Common myeloid progenitor, CD34-positive (primary cell): ENCODE data around the gene ZNF668.
A peak's percentile ranks its signal among the peaks of the same experiment; 100 is the strongest.

Source experiments
- CTCF ChIA-PET: fragments of 350-600 bp; sonication (Branson Sonifier 250); formaldehyde crosslinking; loops from one replicate; lab custom pipeline; 2021; ENCODE audit warnings: antibody characterized with exemption; lab: Charles Lee
- POLR2A ChIA-PET: fragments of 350-600 bp; sonication (Branson Sonifier 250); formaldehyde crosslinking; loops from one replicate; lab custom pipeline; 2021; ENCODE audit warnings: antibody characterized with exemption; lab: Charles Lee
- DNase-seq, 3 donors: peaks; one replicate each; pipeline versions ENCODE4 v3.0.0 to v3.0.0-alpha.2; 2013
- H3K27ac ChIP-seq, 2 experiments: 1 replicate in 1 of 2; 2 replicates in 1 of 2; pipeline ENCODE4 v1.7.0; 2013; ENCODE audit warnings: inconsistent platforms in 2 of 2, low read length in 2 of 2, mild to moderate bottlenecking in 2 of 2, low read depth in 1 of 2, moderate library complexity in 1 of 2; ENCODE audit not compliant: severe bottlenecking in 2 of 2, insufficient read depth in 1 of 2, poor library complexity in 1 of 2
- H3K27me3 ChIP-seq, 5 experiments: replicated peaks in 2 of 5; 1 replicate in 3 of 5; 2 replicates in 2 of 5; pipeline versions ENCODE4 v1.6.1 to v1.7.0; 2013; ENCODE audit warnings: low read length in 4 of 5, mild to moderate bottlenecking in 2 of 5, moderate library complexity in 2 of 5, inconsistent platforms in 1 of 5; ENCODE audit not compliant: insufficient read depth in 5 of 5, control insufficient read depth in 4 of 5
- H3K36me3 ChIP-seq, 4 experiments: 1 replicate in 2 of 4; 2 replicates in 2 of 4; pipeline versions ENCODE4 v1.6.1 to v1.7.0; 2013; ENCODE audit warnings: low read length in 3 of 4, control low read depth in 1 of 4, mild to moderate bottlenecking in 1 of 4; ENCODE audit not compliant: control insufficient read depth in 4 of 4, insufficient read depth in 4 of 4
- H3K4me1 ChIP-seq, 4 experiments: 1 replicate in 3 of 4; 2 replicates in 1 of 4; pipeline versions ENCODE4 v1.6.1 to v1.7.1; 2013; ENCODE audit warnings: low read length in 3 of 4, mild to moderate bottlenecking in 3 of 4, control low read depth in 1 of 4, inconsistent platforms in 1 of 4, moderate library complexity in 1 of 4; ENCODE audit not compliant: control insufficient read depth in 4 of 4, insufficient read depth in 4 of 4; ENCODE audit errors: control extremely low read depth in 1 of 4
- H3K4me3 ChIP-seq, 7 experiments: 1 replicate in 4 of 7; 2 replicates in 3 of 7; pipeline versions ENCODE4 v1.5.1 to v1.7.0; 2013; ENCODE audit warnings: mild to moderate bottlenecking in 7 of 7, low read length in 6 of 7, moderate library complexity in 6 of 7, inconsistent platforms in 2 of 7, low read depth in 2 of 7, control low read depth in 1 of 7; ENCODE audit not compliant: insufficient read depth in 4 of 7, control insufficient read depth in 1 of 7; ENCODE audit errors: extremely low read depth in 1 of 7
- H3K9me3 ChIP-seq, 5 experiments: 1 replicate in 4 of 5; 2 replicates in 1 of 5; pipeline versions ENCODE4 v1.6.1 to v1.7.1; 2013; ENCODE audit warnings: low read length in 4 of 5, mild to moderate bottlenecking in 2 of 5, inconsistent platforms in 1 of 5, low read depth in 1 of 5, moderate library complexity in 1 of 5; ENCODE audit not compliant: control insufficient read depth in 4 of 5, insufficient read depth in 2 of 5; ENCODE audit errors: control extremely low read depth in 1 of 5
- WGBS: methylation state at CpG from one replicate; pipeline ENCODE4 v1.1.5; 2013; ENCODE audit not compliant: insufficient coverage; 5-methylcytosine and 5-hydroxymethylcytosine counted together

Gene ZNF668

DNA sequence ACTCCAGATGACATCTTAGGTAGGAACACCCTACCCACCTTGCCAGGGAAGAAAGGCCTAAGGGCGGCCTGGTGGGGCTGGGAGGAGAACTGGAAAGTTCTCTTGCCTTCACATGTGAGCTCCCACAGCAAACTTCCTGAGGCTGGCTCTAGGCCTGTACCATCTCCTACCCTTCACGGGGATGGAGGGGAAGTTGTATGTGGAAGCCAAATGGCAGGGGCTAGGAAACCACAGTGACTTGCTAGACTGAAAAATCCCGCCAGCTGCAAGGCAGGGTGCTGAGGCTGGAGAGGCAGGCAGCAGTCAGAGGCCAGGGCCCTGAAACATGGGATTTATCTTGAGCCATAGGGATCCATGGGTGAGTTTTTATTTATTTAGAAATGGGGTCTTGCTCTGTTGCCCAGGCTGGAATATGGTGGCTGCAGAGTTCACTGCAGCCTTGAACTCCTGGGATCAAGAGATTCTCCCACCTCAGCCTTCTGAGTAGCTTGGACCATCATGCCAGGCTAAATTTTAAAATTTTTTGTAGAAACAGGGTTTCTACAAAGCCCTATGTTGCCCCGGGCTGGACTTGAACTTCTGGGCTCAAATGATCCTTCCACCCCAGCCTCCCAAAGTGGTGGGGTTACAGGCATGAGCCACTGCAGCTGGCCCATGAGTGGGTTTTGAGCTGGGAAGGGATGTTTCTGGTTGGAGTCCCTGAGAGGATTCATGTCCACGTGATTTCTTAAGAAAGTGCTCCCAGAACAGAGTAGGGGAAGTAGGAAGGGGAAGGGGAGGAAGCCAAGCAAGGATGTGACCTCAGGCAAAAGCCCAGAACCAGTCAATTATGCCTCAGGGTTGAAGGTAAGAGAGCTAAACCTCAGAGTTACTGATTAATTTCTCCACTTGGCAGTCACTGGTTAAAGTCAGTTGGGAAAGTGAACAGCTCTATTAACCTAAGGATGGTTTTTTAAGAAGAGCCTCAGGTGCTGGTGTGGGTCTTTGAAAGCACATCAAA, 39.4 kb upstream of the ZNF668 start:
- DNase-seq = peak; percentile 78 to 92 (median 91)
- H3K27me3 ChIP-seq = no peaks in the 10 kb centered on the region
- ChIA-PET POLR2A (interaction anchor here (1.2 to 1.5 kb wide), 2 partner anchors 29 to 67 kb away, joined by 3 to 10 read pairs; partner anchors contain the start of gene FUS), CTCF (interaction anchor here (1.2 to 3.5 kb wide), 7 partner anchors 18 to 129 kb away, joined by 4 to 27 read pairs (median 4); partner anchors contain the start of genes HSD3B7, ZNF646 and ZNF668)
- H3K4me1 ChIP-seq = peaks cover 11 to 49% (median 43%) of the 10 kb centered on the region in 4 experiments
- 25% methylated on average over 4 of the region's 5 CpGs for WGBS
- H3K4me3 ChIP-seq = peak overlapping the region in 3 of 7 experiments; percentile 6 to 25 (median 24)
- peak overlapping the region in 1 of 2 experiments; percentile 56 for H3K27ac ChIP-seq
- H3K36me3 ChIP-seq = peaks cover 8 to 37% (median 29%) of the 10 kb centered on the region in 4 experiments
- no peaks in the 10 kb centered on the region for H3K9me3 ChIP-seq

DNA sequence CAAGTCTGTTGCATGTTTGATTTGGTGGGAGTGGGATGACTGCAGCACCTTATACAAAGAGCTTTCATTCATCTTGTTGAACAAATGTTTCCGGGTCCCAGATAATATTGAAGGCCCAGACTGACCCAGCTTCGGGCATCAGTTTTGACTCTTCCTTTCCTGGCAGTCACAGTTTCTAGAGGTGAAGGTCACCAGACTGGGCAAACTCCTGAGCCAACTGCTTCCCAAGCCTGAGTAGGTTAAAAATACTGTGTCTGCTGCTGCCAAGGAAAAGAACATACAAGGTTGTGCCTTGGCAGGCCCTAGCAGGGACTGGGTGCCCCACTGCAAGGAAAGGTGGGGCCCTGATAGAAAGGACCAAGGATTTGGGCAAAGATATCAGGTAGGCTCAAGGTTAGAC, 38.7 kb upstream of the ZNF668 start:
- Histone ChIP-seq H3K27ac (peak overlapping the region; percentile 7 to 56), H3K4me3 (no peak overlapping the region), H3K9me3 (no peaks in the 10 kb centered on the region), H3K4me1 (peaks cover 7 to 47% (median 40%) of the 10 kb centered on the region in 4 experiments), H3K36me3 (peaks cover 8 to 37% (median 29%) of the 10 kb centered on the region in 4 experiments), H3K27me3 (no peaks in the 10 kb centered on the region)
- ChIA-PET CTCF (interaction anchor here (1.2 to 3.5 kb wide), 6 partner anchors 17 to 128 kb away, joined by 4 to 27 read pairs (median 8); partner anchors contain the start of gene HSD3B7), POLR2A (interaction anchor here (1.0 to 1.5 kb wide), 2 partner anchors 16 to 67 kb away, joined by 3 to 10 read pairs; partner anchors contain the start of gene FUS)
- DNase-seq = no peak
- WGBS = 92% methylated on average over 2 of the region's 2 CpGs

DNA sequence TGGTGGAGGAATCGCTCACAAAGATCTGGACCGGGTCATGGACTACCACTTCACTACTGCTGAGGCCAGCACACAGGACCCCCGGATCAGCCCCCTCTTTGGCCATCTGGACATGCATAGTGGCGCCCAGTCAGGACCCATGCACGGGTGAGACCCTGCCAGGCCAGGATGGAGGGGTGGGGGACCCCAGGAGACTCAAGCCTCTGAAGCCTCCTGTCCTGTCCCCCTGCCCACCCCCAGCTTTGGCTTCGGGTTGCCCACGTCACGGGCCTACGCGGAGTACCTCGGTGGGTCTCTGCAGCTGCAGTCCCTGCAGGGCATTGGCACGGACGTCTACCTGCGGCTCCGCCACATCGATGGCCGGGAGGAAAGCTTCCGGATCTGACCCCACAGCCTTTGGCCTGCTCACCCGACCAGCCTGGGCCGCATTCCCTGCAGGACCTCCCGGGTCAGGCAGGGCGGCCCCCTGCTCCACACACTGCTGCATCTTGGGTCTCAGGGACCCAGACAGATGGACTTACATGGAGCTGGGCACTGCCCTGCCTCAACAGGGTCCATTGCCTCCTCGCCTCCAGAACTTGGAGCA, 37.9 kb upstream of the ZNF668 start:
- peaks cover 7 to 50% (median 40%) of the 10 kb centered on the region in 4 experiments for H3K4me1 ChIP-seq
- peak overlapping the region in 1 of 2 experiments; percentile 7 for H3K27ac ChIP-seq
- H3K27me3 ChIP-seq = no peaks in the 10 kb centered on the region
- DNase-seq = no peak
- no peaks in the 10 kb centered on the region for H3K9me3 ChIP-seq
- ChIA-PET POLR2A (interaction anchor here (1.0 to 1.1 kb wide), 2 partner anchors 17 to 69 kb away, joined by 3 read pairs; no protein-coding TSS in a partner anchor), CTCF (interaction anchor here (1.0 to 2.7 kb wide), 6 partner anchors 12 to 38 kb away, joined by 3 to 9 read pairs (median 6); partner anchors contain the start of genes ZNF646 and ZNF668)
- peaks cover 8 to 37% (median 29%) of the 10 kb centered on the region in 4 experiments for H3K36me3 ChIP-seq
- WGBS = 94% methylated on average over 10 of the region's 23 CpGs
- no peak overlapping the region for H3K4me3 ChIP-seq

DNA sequence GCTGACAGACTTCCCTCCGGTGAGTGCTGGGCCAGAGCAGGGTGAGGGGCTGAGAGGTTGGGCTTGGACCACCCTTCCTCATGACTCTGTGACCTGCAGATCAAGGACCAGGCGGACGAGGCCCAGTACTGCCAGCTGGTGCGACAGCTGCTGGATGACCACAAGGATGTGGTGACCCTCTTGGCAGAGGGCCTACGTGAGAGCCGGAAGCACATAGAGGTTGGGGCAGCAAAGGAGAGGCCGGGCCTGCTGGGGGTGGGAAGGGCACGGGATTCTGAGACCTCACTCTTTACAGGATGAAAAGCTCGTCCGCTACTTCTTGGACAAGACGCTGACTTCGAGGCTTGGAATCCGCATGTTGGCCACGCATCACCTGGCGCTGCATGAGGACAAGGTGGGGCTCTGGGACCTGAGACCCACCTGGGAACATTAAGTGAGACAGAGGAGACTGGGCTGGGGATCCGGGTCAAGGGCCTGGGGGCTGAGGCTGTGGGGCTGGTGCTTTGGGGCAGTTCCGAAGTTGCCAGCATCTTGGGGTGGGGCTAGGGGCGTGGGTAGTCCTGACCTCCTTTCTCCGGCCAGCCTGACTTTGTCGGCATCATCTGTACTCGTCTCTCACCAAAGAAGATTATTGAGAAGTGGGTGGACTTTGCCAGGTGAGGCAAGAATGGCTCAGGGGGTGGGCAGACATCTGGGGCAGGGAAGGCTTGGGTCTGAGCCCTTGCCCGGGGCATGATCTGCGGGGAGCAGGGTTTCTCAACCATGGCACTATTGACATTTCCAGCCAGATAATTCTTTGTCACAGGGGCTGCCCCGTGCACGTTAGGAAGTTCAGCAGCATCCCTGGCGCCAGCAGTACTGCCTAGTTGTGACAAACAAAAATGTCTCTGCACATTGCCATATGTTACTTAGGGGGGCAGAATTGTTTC, 36.3 kb upstream of the ZNF668 start:
- no peaks in the 10 kb centered on the region for H3K9me3 ChIP-seq
- POLR2A ChIA-PET = no interaction called here
- no peak overlapping the region for H3K4me3 ChIP-seq
- H3K27me3 ChIP-seq = no peaks in the 10 kb centered on the region
- peaks cover 8 to 37% (median 29%) of the 10 kb centered on the region in 4 experiments for H3K36me3 ChIP-seq
- H3K4me1 ChIP-seq = peaks cover 7 to 49% (median 40%) of the 10 kb centered on the region in 4 experiments
- 97% methylated on average over 26 of the region's 26 CpGs for WGBS
- DNase-seq = no peak
- no peak overlapping the region for H3K27ac ChIP-seq
- CTCF ChIA-PET = interaction anchor here (0.7 to 2.4 kb wide), 5 partner anchors 15 to 36 kb away, joined by 3 to 7 read pairs (median 4); partner anchors contain the start of genes ZNF646 and ZNF668

GRCh38 chr16:31109622-31110021, 35.6 kb upstream of the ZNF668 start:
- peak overlapping the region in 2 of 7 experiments; percentile 82 to 87 for H3K4me3 ChIP-seq
- ChIA-PET POLR2A (no interaction called here), CTCF (interaction anchor here (0.7 to 2.4 kb wide), 4 partner anchors 14 to 37 kb away, joined by 3 to 7 read pairs (median 4); no protein-coding TSS in a partner anchor)
- no peaks in the 10 kb centered on the region for H3K27me3 ChIP-seq
- H3K36me3 ChIP-seq = peaks cover 8 to 37% (median 29%) of the 10 kb centered on the region in 4 experiments
- WGBS = 91% methylated on average over 11 of the region's 12 CpGs
- H3K4me1 ChIP-seq = peaks cover 7 to 47% (median 39%) of the 10 kb centered on the region in 4 experiments
- DNase-seq = no peak
- H3K9me3 ChIP-seq = no peaks in the 10 kb centered on the region
- H3K27ac ChIP-seq = no peak overlapping the region
